GM21786 (cell line): ENCODE measurements around the gene ADAM8.
"Not testable (repeated sequence)": the region's sequence is repeated elsewhere in the genome, so short reads cannot be mapped to it uniquely, and the experiment has no call there.

Source experiments
- ATAC-seq: cut with Tn5 transposase; IDR thresholded peaks from one replicate; pipeline ENCODE4 v1.9.1; 2021; ENCODE audit not compliant: unreplicated experiment

Gene ADAM8

GRCh38 chr10:133234796-133235195 is 41.9 kb downstream of the ADAM8 start:
- ATAC-seq, result not testable (repeated sequence)

- ATAC-seq, result no peak
Observed at GRCh38 chr10:133231946-133232574, 44.6 kb downstream of the ADAM8 start.

- ATAC-seq, result no peak
Observed at GRCh38 chr10:133231244-133231945, 45.3 kb downstream of the ADAM8 start.

- no peak for ATAC-seq
Observed at GRCh38 chr10:133230387-133231195, 46.1 kb downstream of the ADAM8 start.

- ATAC-seq, result no peak
Observed at GRCh38 chr10:133230044-133230361, 46.7 kb downstream of the ADAM8 start, which contains the start of gene UTF1. UTF1 (plus strand) TSS chr10:133230217; CDS start chr10:133230289, 72 bp downstream.

GRCh38 chr10:133229265-133230043 is 47.2 kb downstream of the ADAM8 start:
- ATAC-seq, result no peak

GRCh38 chr10:133227256-133227655 is 49.4 kb downstream of the ADAM8 start:
- ATAC-seq, result no peak

- no peak for ATAC-seq
Observed at GRCh38 chr10:133226251-133226808, 50.3 kb downstream of the ADAM8 start.

GRCh38 chr10:133225707-133226191 is 50.9 kb downstream of the ADAM8 start:
- ATAC-seq, result no peak

GRCh38 chr10:133224756-133225372 is 51.8 kb downstream of the ADAM8 start:
- ATAC-seq, result no peak

GRCh38 chr10:133224076-133224475 is 52.6 kb downstream of the ADAM8 start:
- ATAC-seq, result no peak

- not testable (repeated sequence) for ATAC-seq
Observed at GRCh38 chr10:133221756-133222155, 54.9 kb downstream of the ADAM8 start.

- ATAC-seq, result no peak
Observed at GRCh38 chr10:133221331-133221730, 55.3 kb downstream of the ADAM8 start.

GRCh38 chr10:133219782-133220181 is 56.9 kb downstream of the ADAM8 start:
- ATAC-seq, result no peak

GRCh38 chr10:133218891-133219290 is 57.8 kb downstream of the ADAM8 start:
- ATAC-seq, result no peak

GRCh38 chr10:133217800-133218589 is 58.7 kb downstream of the ADAM8 start:
- ATAC-seq, result no peak

- ATAC-seq, result no peak
Observed at GRCh38 chr10:133216776-133217175, 59.9 kb downstream of the ADAM8 start.

- no peak for ATAC-seq
Observed at GRCh38 chr10:133215586-133215985, 61.1 kb downstream of the ADAM8 start.
